Glutamatergic neuron (in vitro differentiated cells): ENCODE results near the gene C12orf57. TPM values are rescaled to one million over a fixed set of nuclear protein-coding genes. Genes with fewer than 3 reads are reported as not detected.

Experiments used
- DNase-seq: peaks from one replicate; pipeline ENCODE4 v3.0.0; 2022
- H3K27ac Mint-ChIP-seq: one replicate; pipeline ENCODE4 v1.8.0; 2020; ENCODE audit warnings: mild to moderate bottlenecking, mixed read lengths, inconsistent platforms; ENCODE audit not compliant: unreplicated experiment
- H3K27me3 Mint-ChIP-seq: one replicate; pipeline ENCODE4 v1.8.0; 2020; ENCODE audit warnings: mild to moderate bottlenecking, moderate library complexity, mixed read lengths, inconsistent platforms; ENCODE audit not compliant: unreplicated experiment
- H3K36me3 Mint-ChIP-seq: one replicate; pipeline ENCODE4 v1.8.0; 2020; ENCODE audit warnings: mild to moderate bottlenecking, mixed read lengths, inconsistent platforms; ENCODE audit not compliant: unreplicated experiment
- H3K4me1 Mint-ChIP-seq: one replicate; pipeline ENCODE4 v1.8.0; 2020; ENCODE audit warnings: mild to moderate bottlenecking, low read depth, mixed read lengths, inconsistent platforms; ENCODE audit not compliant: unreplicated experiment
- H3K4me3 Mint-ChIP-seq: one replicate; pipeline ENCODE4 v1.8.0; 2020; ENCODE audit warnings: mild to moderate bottlenecking, mixed read lengths, inconsistent platforms; ENCODE audit not compliant: unreplicated experiment
- H3K9me3 Mint-ChIP-seq: one replicate; pipeline ENCODE4 v1.8.0; 2020; ENCODE audit warnings: mild to moderate bottlenecking, moderate library complexity, mixed read lengths, inconsistent platforms; ENCODE audit not compliant: unreplicated experiment
- total RNA-seq: library from RNA; stranded (reverse); fragmentation: NEBNext Ultra II Directional; extraction: Animal tissue kit (Norgen Biotek cat#: 25700); gene quantifications from one replicate; pipeline ENCODE4 v1.2.1, GENCODE V29; 2021; ENCODE audit not compliant: unreplicated experiment
- TF ChIP-seq, protein P1 (sequence below): fragments of 200-600 bp; sonication (generic); IDR thresholded peaks from one replicate; pipeline ENCODE4 v1.5.0; 2021; ENCODE audit not compliant: partially characterized antibody, unreplicated experiment

Gene C12orf57
- total RNA-seq, 1 donor from 2014 or later = 184 TPM

DNA sequence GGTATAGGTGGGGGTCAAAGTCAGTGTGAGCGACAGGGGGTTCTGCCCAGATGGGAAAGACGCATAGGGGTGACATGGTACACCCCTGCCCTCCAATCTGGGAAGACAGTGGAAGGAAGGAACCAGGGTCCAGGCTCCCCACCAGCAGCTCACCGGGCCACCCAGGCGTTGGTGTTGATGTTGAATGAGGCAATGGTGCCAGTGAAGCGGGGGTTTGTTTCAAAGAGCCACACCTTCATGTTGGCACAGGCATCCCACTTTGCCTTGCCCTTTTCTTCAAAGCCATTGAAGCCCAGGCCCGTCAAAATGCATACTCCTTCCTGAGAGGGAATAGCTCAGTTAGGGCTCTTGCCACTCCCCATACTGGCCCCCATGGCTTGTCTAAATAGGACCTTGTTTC, 34.4 kb downstream of the C12orf57 start:
- no peak overlapping the region for H3K27ac Mint-ChIP-seq
- no peaks in the 10 kb centered on the region for H3K36me3 Mint-ChIP-seq
- H3K4me3 Mint-ChIP-seq = no peak overlapping the region
- peaks cover 4% of the 10 kb centered on the region for H3K9me3 Mint-ChIP-seq
- TF ChIP-seq, protein P1, sequence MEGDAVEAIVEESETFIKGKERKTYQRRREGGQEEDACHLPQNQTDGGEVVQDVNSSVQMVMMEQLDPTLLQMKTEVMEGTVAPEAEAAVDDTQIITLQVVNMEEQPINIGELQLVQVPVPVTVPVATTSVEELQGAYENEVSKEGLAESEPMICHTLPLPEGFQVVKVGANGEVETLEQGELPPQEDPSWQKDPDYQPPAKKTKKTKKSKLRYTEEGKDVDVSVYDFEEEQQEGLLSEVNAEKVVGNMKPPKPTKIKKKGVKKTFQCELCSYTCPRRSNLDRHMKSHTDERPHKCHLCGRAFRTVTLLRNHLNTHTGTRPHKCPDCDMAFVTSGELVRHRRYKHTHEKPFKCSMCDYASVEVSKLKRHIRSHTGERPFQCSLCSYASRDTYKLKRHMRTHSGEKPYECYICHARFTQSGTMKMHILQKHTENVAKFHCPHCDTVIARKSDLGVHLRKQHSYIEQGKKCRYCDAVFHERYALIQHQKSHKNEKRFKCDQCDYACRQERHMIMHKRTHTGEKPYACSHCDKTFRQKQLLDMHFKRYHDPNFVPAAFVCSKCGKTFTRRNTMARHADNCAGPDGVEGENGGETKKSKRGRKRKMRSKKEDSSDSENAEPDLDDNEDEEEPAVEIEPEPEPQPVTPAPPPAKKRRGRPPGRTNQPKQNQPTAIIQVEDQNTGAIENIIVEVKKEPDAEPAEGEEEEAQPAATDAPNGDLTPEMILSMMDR = no peak
- peaks cover 2% of the 10 kb centered on the region for H3K27me3 Mint-ChIP-seq
- H3K4me1 Mint-ChIP-seq = no peaks in the 10 kb centered on the region
- DNase-seq = no peak

DNA sequence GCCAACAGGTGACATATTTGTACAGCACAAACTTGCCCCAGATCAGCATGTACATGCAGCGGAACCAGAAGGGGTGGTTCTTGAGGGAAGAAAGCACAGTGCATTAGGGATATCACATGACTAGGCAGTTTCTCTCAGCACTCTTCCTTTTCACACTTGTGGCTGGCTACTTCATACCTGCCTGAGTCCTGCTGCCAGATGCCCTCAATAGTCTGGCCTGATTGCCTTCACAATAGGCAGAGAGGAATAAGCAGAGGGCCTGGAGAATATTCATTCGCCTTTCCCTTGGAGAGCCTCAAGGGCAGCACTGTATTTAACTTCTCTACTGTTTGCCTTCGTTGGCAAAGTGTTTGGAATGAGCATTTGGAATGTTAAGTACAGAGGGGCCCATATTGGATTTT, 34.8 kb downstream of the C12orf57 start:
- no peak overlapping the region for H3K27ac Mint-ChIP-seq
- no peaks in the 10 kb centered on the region for H3K36me3 Mint-ChIP-seq
- DNase-seq = no peak
- peaks cover 2% of the 10 kb centered on the region for H3K27me3 Mint-ChIP-seq
- H3K4me3 Mint-ChIP-seq = no peak overlapping the region
- H3K9me3 Mint-ChIP-seq = peaks cover 4% of the 10 kb centered on the region
- H3K4me1 Mint-ChIP-seq = no peaks in the 10 kb centered on the region
- TF ChIP-seq, protein P1 = no peak

- Mint-ChIP-seq H3K27ac (no peak overlapping the region), H3K4me3 (no peak overlapping the region), H3K4me1 (no peaks in the 10 kb centered on the region), H3K9me3 (peaks cover 4% of the 10 kb centered on the region), H3K36me3 (no peaks in the 10 kb centered on the region), H3K27me3 (peaks cover 2% of the 10 kb centered on the region)
- DNase-seq = no peak
- TF ChIP-seq, protein P1 = no peak
These were observed 35.2 kb downstream of the C12orf57 start for GRCh38 chr12:6979021-6979420.

- peaks cover 2% of the 10 kb centered on the region for H3K27me3 Mint-ChIP-seq
- H3K4me1 Mint-ChIP-seq = no peaks in the 10 kb centered on the region
- H3K9me3 Mint-ChIP-seq = peaks cover 4% of the 10 kb centered on the region
- TF ChIP-seq, protein P1 = no peak
- H3K36me3 Mint-ChIP-seq = no peaks in the 10 kb centered on the region
- DNase-seq = no peak
- no peak overlapping the region for H3K27ac Mint-ChIP-seq
- no peak overlapping the region for H3K4me3 Mint-ChIP-seq
These were observed 35.6 kb downstream of the C12orf57 start for GRCh38 chr12:6979453-6979852.

- no peaks in the 10 kb centered on the region for H3K36me3 Mint-ChIP-seq
These were observed 36.3 kb downstream of the C12orf57 start for GRCh38 chr12:6980075-6980474.

More at GRCh38 chr12:6980075-6980474, 36.3 kb downstream of the C12orf57 start:
- no peak overlapping the region for H3K27ac Mint-ChIP-seq
- TF ChIP-seq, protein P1 = no peak
- no peak overlapping the region for H3K4me3 Mint-ChIP-seq
- DNase-seq = no peak
- no peaks in the 10 kb centered on the region for H3K4me1 Mint-ChIP-seq
- H3K9me3 Mint-ChIP-seq = peaks cover 4% of the 10 kb centered on the region
- peaks cover 2% of the 10 kb centered on the region for H3K27me3 Mint-ChIP-seq
